HG02840 (cell line): ENCODE results near the gene TAF4.

ENCODE experiments used
- ATAC-seq: cut with Tn5 transposase; IDR thresholded peaks from one replicate; pipeline ENCODE4 v1.9.1; 2021; ENCODE audit warnings: mild to moderate bottlenecking, moderate library complexity, moderate number of reproducible peaks; ENCODE audit not compliant: unreplicated experiment, low FRiP score

Gene TAF4

DNA sequence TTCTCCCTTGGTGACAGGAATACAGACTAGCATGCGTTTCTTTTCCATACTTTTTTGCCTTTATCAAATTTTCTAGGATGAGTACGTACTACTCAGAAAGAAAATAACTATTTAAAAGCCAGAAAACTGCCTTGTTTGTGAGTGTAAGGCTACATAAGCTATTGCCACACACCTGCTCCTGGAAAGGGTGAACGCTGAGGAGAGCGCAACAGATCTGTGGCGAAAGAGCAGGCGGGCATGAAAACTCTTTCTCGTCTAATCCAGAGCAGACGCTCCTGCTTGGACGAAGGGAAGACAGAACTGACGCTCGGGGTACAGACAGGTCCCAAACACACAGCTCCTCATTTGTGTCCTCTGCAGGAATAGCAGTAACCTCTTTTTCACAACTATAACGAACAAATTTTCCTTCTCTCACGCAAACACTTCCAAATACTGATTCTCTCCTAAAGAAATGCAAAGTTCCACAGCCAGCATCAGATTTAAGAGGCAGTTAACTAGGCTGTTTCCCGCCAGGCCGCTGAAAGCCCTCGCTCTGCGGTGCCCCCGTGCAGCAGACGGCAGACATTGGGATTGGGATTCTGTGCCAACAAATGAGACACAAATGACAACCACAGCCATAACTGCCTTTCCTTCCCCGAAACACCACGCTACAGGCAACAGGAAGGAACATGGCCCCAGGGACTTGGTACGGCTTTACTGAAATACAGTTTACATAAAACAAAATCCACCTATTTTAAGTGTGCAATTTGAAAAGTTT, 20.0 kb downstream of the TAF4 start:
- no peak for ATAC-seq

- no peak for ATAC-seq
These were observed 20.6 kb downstream of the TAF4 start for GRCh38 chr20:62045118-62045517.

DNA sequence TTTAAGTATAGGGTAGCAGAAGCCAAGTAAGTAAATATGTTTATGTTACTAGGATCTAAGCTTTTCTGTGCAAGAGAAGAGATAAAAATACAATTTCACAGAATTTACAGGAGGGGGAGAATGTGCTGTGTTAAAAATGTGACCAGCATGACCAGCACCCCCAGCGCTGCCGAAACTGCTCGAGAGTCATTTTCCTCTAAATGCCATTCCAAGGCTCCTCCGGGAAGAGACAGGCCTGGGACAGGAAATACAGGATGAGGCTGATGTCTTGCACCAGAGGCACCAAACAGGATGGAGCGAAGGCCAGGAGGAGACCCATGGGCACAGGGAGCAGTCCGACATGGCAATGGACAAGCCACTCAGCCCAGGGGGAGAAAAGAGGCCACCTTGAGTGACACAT, 21.1 kb downstream of the TAF4 start:
- ATAC-seq: no peak

GRCh38 chr20:62043131-62043914, 22.4 kb downstream of the TAF4 start:
- ATAC-seq: no peak

- no peak for ATAC-seq
These were observed 23.5 kb downstream of the TAF4 start for GRCh38 chr20:62042025-62042820.

- ATAC-seq: no peak
These were observed 24.7 kb downstream of the TAF4 start for GRCh38 chr20:62040933-62041332.

DNA sequence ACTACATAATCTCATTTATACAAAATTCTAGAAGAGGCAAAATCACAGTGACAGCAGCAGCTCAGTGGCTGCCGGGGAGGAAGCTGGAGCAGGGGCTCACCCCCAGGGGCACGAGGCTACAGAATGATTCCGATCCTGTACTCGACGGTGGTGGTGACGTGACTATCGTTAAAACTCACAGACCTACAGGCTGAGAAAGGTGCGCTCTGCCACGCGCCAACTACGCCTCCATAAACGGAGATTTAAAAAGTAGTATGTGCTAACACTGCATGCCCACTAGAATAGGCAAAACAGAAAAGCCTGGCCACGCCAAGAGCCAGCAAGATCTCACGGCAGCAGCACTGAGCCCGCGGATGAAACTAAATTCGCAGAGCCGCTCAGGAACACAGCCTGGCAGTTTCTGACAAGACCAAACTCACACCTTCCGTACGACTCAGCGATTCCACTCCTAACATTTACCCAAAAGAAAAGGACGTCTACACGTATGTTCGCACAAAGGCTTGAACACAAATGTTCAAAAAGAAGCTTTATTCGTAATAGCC, 25.2 kb downstream of the TAF4 start:
- ATAC-seq: no peak

DNA sequence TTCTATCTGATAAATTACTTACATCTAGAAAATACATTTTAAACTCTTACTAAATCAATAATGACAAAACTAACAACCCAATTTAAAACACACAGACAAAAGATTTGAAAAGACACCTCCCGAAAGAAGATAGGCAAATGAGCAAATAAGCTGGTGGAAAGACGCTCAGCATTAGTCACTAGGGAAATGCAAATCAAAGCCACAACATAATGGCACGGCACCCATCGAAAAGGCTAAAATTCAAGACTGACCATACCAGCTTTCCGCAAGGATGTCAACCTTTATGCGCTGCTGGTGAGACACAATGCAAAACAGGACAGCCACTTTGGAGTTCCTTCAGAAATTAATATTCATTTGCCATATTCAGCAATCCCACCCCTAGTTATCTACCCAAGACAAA, 25.9 kb downstream of the TAF4 start:
- ATAC-seq: no peak

- no peak for ATAC-seq
These were observed 32.9 kb downstream of the TAF4 start for GRCh38 chr20:62032609-62033368.

GRCh38 chr20:62031462-62032092, 34.1 kb downstream of the TAF4 start:
- no peak for ATAC-seq

DNA sequence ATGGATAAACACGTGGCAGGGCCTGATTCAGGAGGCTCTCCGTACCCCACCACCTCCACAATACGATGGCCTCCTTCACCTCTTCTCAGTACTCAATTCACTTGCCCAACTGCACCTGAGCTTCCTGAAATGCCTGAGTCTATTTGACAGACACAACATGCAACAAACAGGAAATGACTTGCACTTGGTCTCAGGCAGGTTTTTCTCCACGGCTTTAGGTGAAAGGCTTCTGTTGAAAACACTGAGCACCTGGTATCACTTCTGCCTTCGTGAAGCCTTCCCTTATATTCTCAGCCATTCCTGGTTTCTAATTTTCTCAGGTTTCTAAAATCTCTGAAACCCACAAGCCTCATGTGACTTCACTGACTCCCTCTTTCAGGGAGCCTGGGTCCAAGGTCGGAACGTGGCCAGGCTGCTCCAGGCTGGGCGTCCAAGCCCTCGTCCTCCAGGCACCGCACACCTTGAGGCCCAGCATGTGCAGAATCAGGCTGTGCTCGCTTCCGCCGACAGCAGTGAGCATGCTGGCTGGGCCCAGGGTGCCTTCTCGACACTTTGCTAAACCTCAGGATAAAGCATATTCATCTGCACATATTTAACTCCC, 34.7 kb downstream of the TAF4 start:
- ATAC-seq: no peak

DNA sequence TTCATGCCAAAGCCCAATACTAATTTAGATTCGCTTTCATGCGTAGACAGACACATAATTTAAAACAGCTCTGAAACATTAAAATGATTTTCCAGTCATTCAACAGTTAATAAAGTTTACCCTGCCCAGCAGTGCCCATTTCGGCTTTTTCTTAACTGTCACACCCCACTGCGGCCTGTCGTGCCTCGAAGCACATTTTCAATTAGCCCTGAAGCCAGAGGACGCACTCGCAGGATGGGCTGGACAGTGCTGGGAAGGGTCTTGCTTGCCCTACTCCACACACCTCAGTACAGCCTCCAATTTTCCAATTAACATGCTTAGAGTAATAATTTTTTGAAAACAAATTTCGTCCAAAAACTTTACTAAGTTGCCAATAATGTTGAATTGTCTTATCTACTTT, 35.3 kb downstream of the TAF4 start:
- ATAC-seq: no peak

GRCh38 chr20:62029949-62030348, 35.7 kb downstream of the TAF4 start:
- ATAC-seq: no peak

DNA sequence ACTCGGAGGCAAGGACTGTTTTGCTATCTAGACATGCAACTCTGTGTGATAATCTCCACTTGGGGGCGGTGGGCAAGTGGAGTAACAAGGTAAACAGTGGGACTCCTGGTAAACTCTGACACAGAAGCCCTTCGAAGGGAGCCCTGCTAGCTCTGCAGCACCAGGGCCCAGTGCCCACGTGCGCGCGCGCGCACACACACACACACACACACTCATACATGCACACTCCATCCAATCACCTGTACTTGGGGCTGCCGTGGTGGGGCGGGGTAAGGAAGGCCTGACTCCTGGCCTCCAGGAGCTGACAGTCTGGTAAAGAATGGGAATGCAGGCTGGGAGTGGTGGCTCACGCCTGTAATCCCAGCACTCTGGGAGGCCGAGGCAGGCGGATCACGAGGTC, 36.4 kb downstream of the TAF4 start:
- ATAC-seq: no peak

DNA sequence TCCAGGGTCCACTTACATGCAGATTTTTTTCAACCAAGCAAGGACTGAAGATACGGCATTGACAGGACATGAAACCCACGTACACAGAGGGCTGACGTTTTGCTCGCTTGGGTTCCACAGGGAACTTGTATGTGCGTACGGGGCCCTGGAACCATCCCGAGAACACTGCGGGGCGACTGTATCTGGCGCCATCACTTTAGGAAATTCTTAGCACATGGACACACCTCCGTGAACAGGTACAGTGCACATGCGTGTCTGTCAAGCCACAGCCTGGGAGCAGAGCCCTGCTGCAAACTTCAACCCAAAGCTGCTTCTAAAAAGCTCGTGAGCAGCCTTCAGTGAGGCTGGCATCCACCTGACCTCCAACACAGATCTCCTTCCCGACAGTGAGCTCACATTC, 37.3 kb downstream of the TAF4 start:
- no peak for ATAC-seq

DNA sequence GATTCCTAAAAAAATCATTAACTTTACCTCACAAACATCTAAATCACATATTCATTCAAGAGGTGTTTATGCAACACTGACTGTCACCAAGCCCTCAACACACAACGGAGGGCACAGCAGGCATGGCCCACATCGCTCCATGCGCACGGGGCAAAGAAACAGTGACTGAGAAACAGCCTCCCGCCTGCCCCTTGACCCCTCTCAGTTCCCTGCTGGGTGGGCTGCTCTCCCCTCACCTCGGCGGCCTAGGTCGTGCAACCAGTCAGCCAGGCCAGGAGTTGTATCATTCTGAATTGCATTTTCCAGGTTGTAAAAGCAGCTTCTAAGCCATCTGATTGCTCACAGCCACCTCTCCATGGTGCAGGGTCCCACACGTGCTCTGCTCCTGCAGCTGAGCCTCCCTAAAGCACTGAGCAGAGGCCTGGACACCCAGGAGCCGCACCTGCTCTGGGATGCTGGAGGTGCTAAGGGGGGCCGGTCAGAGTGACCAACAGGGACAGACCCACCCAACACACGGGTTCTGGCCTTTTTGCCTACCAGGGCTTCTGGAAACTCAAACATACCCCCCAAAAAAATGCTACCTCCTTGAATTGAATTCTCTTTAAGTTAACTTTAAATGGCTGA, 37.9 kb downstream of the TAF4 start:
- no peak for ATAC-seq

GRCh38 chr20:62027116-62027515, 38.6 kb downstream of the TAF4 start:
- no peak for ATAC-seq

DNA sequence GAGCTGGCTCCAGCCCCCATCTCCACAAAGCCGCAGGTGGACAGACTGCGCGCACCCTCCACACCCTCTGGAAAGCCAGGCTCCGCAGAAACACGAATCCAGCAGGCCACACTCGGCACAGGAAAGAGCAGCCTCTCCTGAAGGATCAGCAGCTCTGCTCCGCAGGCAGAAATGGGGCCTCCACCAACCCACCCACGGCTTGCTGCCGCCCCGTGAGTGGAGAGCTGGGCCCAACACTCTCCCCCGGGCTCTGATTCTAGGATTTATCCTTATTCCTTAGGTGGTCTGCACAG, 39.2 kb downstream of the TAF4 start:
- no peak for ATAC-seq
